GM11168 (cell line): ENCODE results near the gene FAM120A.

Experiments
- in situ Hi-C: fragments of 300-500 bp; cut with MboI; formaldehyde crosslinking; loops from one replicate; pipeline ENCODE4 v1.12.0; 2022; ENCODE audit warnings: low sequenced_read_pairs; ENCODE audit not compliant: unreplicated experiment

The FAM120A gene

DNA sequence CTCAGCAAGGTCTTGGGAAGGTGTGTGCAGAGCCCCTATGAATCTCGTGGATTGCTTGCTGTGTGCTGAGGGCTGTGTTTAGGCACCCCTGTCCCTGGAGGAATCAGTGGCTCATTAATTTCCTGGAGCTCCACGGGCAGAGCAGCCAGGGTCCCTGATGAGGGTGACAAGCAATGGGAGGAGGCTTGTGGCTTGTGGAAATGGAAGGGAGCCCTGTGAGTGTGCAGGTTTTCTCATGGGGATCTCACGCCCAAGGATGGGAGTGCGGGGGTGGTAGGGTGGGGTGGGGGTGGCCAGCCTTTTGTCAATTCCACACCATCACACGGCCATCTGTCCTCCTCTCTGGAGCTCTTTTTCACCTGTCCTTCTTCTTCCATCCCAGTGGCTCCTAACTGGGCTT is 150.2 kb downstream of the FAM120A start:
- in situ Hi-C loops = no loop called here

DNA sequence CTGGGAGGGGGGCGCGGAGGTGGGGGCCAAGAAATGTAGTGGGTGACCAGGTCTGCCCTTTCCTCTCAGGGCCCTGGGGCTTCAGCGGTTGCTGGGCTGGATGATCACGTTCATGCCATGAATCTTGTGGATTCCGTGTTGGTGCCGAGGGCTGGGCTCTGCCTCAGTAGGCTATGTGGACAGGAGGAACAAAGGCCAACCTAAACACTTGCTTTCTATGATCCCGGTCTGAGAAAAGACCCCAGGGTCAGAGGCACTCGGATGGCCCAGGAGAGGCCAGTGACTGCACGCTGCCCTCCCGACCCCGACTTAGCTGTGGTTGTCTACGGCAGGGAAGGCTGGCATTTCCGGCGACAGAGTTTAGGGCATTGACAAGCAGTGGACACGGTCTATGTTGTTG is 151.5 kb downstream of the FAM120A start:
- in situ Hi-C loops = no loop called here

DNA sequence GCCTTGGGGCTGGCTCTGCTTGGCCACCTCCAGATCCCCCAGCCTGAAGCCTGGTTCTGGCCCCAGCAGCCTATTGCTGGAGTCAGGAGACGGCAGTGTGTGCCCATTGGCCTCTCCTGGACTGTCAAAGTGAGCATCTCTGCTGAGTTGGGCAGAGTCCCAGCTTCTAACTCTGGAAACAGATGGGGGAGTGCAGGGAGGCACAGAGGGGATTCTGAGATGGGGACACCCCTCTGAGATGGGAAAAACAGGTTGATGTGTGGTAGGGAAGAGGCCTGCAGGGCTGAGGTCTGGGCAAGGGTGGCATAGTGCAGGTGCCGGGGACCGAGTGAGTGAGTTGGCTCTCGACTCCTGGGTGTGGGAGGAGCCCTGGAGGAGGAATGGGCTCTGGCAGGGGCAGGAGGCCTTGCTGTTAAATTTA is 152.4 kb downstream of the FAM120A start:
- in situ Hi-C loops = no loop called here

DNA sequence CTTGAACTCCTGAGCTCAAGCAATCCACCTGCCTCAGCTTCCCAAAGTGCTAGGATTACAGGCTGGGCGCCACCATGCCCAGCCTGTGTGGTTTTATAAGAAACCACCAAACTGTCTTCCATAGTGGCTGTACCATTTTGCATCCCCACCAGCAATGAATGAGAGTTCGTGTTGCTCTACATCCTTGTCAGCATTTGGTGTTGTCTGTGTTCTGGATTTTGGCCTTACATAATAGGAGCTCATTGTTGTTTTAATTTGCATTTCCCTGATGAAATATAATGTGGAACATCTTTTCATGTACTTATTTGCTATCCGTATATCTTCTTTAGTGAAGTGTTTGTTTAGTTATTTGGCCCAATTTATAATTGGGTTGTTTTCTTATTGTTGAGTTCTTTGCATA is 154.7 kb downstream of the FAM120A start:
- in situ Hi-C loops = no loop called here

DNA sequence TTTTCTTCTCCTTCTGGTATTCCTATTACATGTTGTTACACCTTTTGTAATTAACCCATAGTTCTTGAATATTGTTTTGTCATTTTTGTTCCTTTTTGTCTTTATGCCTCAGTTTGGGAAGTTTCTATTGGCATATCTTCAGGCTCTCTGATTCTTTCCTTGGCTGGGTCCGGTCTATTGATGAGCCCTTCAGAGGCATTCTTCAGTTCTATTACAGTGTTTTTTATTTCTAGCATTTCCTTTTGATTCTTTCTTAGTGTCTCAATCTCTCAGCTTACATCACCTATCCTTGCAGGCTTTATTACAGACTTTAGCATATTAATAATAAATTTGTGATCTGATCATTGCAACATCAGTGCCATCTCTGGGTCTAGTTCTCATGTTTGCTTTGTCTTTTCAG is 158.7 kb downstream of the FAM120A start:
- in situ Hi-C loops = no loop called here

DNA sequence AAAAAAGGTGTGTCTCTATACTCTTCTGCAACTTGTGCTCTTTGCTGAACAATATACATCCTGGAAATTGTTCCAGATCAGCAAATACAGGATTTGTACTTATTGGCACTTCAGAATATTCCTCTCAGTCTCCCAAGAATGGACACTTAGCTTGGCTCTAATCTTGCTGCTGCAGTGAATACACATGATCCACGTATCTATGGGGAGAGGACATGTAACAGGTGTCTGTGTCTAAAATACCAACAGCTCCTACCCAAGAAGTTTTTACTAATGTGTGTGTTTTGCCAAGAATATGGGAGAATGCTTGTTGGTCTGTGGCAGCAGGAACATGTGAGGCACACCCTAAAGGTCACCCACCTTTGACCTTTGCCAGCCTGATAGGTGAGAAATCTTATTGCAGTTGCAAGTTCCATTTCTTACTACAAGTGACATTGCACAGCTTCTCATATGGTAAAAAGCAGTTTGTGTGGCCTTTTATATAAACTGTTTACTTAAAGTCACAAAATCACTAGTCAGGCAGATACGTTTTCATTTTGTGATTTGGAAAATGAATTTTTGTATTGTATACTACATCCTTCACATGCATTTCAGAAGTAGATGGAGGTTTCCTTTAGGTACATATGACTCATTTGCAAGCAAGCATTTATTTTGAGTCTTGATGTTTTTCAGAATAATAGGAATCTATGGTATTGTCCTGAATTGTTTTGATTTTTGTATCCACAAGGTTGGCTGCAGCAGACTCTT is 160.7 kb downstream of the FAM120A start:
- in situ Hi-C loops = no loop called here

DNA sequence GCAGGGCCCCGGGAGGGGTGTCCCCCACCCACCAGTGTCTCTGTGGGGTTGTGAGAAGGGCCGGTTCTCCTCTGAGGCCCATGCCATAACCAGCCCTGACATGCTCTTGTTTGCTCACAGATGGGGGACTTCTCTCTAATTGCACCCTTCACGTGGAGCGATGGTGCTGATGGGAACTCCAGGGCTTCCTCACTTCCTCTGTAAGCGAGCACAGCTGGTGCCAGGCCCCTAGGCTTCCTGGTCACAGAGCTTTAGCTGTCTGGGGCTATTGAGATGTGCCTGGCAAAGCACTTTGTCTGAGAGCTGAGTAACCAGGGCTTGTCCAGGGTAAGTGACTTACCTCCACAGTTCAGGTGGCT is 161.3 kb downstream of the FAM120A start:
- in situ Hi-C loops = no loop called here

DNA sequence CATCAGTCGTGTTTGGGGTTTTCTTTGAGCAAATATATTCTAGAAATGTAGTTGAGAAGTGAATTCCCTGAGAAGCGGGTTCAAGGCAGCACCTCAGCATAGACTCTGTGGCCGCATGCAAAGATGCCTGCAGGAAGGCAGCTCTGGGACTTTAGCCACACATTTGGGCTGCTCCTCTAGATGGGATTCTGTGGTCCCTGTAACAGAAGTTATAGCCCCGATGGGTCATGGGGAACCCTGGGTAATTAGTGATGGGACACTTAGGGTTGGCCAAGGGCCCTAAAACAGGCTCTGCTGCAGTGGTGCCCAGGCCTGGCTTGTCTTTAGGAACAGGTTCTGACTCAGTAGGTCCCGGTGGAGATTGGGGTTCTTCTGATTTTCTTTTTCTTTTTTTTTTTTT is 161.7 kb downstream of the FAM120A start:
- in situ Hi-C loops = no loop called here

DNA sequence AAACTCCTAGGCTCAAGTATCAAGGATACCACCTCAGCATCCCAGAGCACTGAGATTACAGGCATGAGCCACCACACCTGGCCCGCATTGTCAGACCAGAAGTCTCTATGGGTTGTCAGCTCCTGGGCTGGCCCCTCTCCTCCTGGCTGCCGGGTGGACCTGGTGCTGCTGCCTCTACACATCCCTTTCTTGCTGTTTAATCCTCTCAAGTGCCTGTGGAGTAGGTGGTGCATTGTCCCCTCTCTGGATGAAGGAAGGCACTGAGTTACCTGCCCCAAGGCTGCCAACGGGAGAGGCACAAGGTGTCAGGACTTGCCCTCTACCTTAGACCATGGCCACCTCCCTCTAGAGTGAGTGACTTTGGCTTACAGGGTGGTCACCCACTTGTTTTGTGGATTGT is 162.3 kb downstream of the FAM120A start:
- in situ Hi-C loops = no loop called here

DNA sequence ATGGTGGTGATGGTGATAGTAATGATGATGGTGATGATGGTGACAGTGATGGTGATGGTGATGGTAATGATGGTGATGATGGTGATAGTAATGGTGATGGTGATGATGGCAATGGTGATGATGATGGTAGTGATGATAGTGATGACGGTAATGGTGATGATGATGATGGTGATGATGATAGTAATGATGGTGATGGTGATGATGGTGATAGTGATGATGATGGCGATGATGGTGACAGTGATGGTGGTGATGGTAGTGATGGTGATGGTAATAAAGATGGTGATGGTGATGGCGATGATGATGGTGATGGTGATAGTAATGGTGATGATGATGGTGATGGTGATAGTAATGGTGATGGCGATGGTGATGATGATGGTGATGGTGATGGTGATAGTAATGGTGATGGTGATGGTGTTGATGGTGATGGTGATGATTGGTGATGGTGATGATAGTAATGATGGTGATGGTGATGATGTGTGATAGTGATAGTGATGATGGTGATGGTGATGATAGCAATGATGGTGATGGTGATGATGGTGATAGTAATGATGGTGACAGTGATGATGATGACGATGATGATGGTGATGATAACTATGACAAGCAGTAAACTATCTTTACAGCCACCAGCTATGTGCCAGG is 163.5 kb downstream of the FAM120A start:
- in situ Hi-C loops = no loop called here
